GM10266 (cell line): ENCODE results near the gene TRMT11.
A peak's percentile ranks its signal among the peaks of the same experiment; 100 is the strongest.

Experiments
- DNase-seq: peaks from one replicate; pipeline ENCODE4 v3.0.0; 2012; ENCODE audit errors: extremely low spot score
- TF ChIP-seq, protein P1 (sequence below): IDR thresholded peaks from 2 replicates; pipeline ENCODE4 v1.5.1; 2012; ENCODE audit warnings: mild to moderate bottlenecking, low read depth; ENCODE audit not compliant: control insufficient read depth, insufficient read depth; ENCODE audit errors: missing control alignments

Gene TRMT11

DNA sequence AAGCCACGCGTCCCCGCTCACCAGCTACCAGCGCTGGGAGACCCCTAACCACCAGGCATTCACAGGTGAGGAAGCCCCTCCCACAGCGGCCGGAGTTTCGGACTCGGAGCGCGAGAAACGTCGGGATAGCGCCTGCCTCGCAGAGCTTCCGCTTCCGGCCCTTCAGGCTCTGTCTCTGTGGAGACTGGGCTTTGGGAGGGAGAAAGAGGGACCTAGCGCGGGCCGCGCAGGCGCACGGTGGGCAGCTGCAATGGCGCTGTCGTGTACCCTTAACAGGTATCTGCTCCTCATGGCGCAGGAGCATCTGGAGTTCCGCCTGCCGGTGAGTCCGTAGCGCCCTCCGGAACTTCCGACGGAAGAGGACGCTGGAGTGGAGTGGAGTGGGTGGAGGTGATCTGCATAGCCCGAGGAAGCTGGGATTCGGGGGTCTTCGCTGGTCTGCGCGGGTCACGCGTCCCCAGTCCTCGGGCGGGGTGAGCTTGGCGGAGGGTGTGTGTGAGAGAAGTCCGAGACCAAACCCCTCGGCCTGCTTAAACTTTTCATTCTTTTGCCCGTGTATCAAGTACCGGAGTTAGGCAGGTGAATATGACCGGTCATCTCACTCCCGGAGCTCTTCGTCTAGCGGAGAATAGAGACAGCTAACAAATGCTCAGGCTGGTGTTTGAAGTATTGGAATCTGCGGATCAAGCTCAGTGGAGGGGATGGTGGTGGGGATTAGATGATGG lies at the start of gene TRMT11:
TRMT11 (plus strand) TSS at position 240 of the 725 bp plus-strand sequence; CDS start at position 251, 11 bp downstream.
- TF ChIP-seq, protein P1, sequence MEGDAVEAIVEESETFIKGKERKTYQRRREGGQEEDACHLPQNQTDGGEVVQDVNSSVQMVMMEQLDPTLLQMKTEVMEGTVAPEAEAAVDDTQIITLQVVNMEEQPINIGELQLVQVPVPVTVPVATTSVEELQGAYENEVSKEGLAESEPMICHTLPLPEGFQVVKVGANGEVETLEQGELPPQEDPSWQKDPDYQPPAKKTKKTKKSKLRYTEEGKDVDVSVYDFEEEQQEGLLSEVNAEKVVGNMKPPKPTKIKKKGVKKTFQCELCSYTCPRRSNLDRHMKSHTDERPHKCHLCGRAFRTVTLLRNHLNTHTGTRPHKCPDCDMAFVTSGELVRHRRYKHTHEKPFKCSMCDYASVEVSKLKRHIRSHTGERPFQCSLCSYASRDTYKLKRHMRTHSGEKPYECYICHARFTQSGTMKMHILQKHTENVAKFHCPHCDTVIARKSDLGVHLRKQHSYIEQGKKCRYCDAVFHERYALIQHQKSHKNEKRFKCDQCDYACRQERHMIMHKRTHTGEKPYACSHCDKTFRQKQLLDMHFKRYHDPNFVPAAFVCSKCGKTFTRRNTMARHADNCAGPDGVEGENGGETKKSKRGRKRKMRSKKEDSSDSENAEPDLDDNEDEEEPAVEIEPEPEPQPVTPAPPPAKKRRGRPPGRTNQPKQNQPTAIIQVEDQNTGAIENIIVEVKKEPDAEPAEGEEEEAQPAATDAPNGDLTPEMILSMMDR: no peak
- DNase-seq: peak; percentile 81

DNA sequence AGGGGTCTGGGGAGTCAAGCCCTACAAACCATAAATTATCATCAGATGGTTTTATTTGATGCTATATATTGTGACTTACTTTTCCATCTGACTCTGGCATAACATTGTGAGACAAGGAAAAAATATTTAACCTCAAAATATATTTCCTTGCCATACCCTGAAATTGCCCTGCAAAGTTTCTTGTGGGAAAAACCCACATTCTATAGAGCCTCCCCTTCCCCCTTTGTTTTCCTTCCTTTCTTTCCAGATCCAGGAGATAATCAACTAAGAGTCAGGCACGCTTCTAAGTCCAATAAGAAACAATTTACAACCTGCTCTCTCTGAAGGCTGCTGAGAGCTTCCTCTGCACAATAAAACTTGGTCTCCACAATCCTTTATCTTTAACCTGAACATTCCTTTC lies 47.3 kb upstream of the TRMT11 start:
- TF ChIP-seq, protein P1: no peak
- DNase-seq: no peak

DNA sequence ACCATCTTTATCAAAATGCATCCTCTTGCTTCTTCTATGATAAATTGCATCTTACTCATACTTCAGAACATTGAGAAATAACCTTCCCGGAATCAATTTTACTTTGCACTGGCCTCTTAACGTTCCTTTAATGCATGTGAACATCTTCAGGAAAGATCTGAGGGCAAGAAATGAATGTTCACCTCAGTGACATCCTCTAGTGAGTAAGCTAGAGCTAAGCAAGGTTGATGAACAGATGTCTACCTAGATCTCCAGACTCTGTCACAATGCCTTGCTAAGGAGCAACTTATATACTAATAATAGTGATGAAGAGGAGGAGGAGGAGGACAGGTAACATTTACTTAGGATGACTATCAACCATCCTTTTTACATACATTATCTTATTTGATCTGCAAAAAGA lies 46.5 kb upstream of the TRMT11 start:
- TF ChIP-seq, protein P1: no peak
- DNase-seq: no peak

DNA sequence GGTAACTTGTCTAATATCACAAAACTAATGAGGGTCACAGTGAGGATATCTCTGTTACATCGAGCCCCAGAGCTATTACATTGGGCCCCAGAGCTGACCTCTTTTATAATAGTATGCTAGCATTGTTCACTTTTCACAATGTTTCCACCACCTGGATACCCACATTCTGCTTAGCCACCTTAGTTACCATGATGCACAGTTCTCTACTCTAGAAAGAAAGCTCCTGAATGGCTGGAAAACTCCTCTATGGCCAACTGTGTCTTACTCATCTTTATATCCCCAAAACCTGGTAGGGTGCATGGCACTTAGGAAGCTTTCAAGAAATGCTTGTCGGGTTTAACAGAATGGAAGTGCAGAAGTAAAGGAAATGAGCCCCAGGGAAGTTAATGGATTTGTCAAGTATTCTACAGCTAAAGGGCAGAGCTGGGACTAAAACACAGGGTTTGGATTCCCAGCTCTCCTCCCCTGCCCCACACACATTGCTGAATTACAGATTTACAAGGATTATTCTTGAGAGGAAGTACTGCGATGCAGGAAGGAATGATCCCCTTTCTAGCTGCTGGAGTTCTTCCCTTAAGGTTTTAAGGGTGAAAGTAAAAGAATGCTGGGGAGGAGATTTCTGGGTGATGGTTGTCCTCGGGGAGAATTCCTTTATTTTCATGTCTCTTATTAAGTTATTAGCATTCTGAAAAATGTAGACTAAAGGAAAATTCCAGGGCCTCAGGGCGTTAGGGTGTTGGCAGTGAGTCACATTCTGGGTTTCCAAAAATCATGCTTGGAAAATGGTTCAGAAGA lies 45.9 kb upstream of the TRMT11 start:
- no peak for DNase-seq
- TF ChIP-seq, protein P1: no peak

DNA sequence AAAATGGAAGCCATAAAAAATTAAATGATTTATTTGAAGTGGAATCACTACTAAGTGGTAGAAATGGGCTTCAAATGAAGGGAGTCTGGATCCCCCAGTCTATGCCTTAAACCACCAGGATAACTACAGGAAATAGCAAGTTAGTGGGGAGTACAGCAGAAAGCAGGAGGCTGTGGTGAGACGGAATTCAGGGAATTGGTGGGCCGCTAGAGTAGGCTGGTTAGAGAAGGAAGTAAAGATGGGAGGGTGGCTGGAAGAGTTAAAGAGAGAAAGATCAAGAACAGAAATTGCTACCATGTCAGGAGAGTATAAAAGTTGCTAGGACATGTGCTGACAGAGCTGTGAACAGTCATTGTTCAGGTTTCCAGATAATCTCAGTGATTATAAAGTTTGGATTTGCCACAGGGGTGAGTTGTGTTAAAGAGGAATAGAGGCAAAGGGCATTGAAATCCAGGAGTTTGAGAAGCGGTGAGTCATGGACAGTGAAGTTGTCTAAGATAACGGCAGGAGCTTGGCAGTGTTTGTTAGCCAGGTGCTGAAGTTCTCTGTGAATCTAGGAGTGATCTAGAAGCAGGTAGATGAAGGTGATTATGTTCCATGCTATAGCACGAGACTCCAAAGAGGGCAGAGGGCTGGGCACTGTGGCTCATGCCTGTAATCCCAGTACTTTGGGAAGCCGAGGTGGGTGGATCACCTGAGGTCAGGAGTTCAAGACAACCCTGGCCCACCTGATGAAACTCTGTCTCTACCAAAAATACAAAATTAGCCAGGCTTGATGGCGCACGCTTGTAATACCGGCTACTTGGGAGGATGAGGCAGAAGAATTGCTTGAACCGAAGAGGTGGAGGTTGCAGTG lies 43.4 kb upstream of the TRMT11 start:
- no peak for DNase-seq
- TF ChIP-seq, protein P1: no peak

DNA sequence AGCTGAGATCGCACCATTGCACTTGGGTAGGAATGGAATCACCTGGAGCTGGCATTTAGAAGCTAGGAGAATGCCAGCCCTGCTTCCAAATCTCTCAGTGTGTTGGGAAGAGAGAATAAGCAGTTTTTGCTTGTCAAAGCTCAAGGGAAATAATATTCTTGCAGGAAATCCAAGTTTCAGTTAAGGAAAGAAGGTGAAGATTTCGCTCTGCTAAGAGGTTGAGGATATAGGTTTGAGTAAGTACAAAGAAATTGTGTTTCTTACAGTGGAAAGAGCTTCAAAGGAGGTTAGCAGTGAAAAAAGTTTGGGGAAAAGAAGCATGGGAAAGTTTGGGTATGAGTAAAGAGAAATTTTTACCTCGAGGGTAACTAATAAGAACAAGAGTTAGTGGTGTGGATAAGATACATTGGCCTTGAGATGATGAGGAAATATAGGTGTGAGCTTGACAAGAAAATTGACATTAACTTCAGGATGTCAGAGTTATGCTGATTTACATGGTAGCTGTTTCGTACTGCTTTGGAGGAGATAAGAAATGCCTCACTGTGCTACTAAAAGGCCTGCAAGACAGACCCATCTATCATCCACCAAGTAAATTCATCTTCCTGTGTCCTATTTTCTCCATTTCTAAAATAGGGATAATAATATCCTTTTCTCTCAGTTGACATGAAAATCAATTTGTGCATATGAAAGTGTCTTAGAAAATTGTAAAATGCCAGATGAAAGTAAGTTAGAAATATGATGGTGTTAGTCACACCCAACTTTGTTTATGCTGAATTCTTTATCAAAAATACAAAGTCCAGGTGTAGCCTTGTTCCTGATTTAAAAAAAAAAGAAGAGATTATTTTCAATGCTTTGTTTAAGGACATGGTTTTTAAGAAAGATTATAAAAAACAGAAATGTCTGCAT lies 42.6 kb upstream of the TRMT11 start:
- no peak for DNase-seq
- TF ChIP-seq, protein P1: no peak
